Stimulated activated effector memory CD8-positive, alpha-beta T cell treated with anti-CD3 and anti-CD28 coated beads, Interleukin-12 subunit alpha, Interleukin-12 subunit beta, amount 100 ng/mL, for 72 hours (primary cell): ENCODE measurements around the gene C2orf76.
"Not testable (repeated sequence)": the region's sequence is repeated elsewhere in the genome, so short reads cannot be mapped to it uniquely, and the experiment has no call there.

Experiments used
- ATAC-seq: fragments of 150-1000 bp; cut with Tn5 transposase; 2 replicates; pipeline ENCODE4 v1.10.0; 2021
- DNase-seq, 2 donors: peaks; one replicate each; pipeline ENCODE4 v3.0.0; 2021 to 2022; ENCODE audit warnings: low spot score in 2 of 2
- H3K27ac Mint-ChIP-seq: one replicate; pipeline ENCODE4 v1.8.0; 2022; ENCODE audit warnings: mild to moderate bottlenecking, mixed read lengths
- H3K36me3 Mint-ChIP-seq: one replicate; pipeline ENCODE4 v1.8.0; 2022; ENCODE audit warnings: mild to moderate bottlenecking, mixed read lengths
- H3K4me1 Mint-ChIP-seq: one replicate; pipeline ENCODE4 v1.8.0; 2022; ENCODE audit warnings: mixed read lengths
- H3K4me3 Mint-ChIP-seq: one replicate; pipeline ENCODE4 v1.8.0; 2022; ENCODE audit warnings: mild to moderate bottlenecking, mixed read lengths
- H3K9me3 Mint-ChIP-seq: one replicate; pipeline ENCODE4 v1.8.0; 2022; ENCODE audit warnings: mixed read lengths

The C2orf76 gene

GRCh38 chr2:119282146-119282995 is 84.3 kb downstream of the C2orf76 start:
- Mint-ChIP-seq H3K4me3 (no peak overlapping the region), H3K27ac (no peak overlapping the region), H3K9me3 (no peaks in the 10 kb centered on the region), H3K4me1 (peaks cover 6% of the 10 kb centered on the region), H3K36me3 (peaks cover 6% of the 10 kb centered on the region)
- ATAC-seq (no peak), DNase-seq (no peak)

- ATAC-seq = no peak
- no peaks in the 10 kb centered on the region for H3K9me3 Mint-ChIP-seq
These were observed 86.0 kb downstream of the C2orf76 start for GRCh38 chr2:119280680-119281079.

GRCh38 chr2:119279666-119280065 is 87.0 kb downstream of the C2orf76 start:
- H3K27ac Mint-ChIP-seq = no peak overlapping the region
- peaks cover 6% of the 10 kb centered on the region for H3K4me1 Mint-ChIP-seq
- ATAC-seq = no peak
- H3K36me3 Mint-ChIP-seq = no peaks in the 10 kb centered on the region
- no peak overlapping the region for H3K4me3 Mint-ChIP-seq
- DNase-seq = no peak
- no peaks in the 10 kb centered on the region for H3K9me3 Mint-ChIP-seq

More at GRCh38 chr2:119280680-119281079, 86.0 kb downstream of the C2orf76 start:
- H3K27ac Mint-ChIP-seq = no peak overlapping the region
- no peaks in the 10 kb centered on the region for H3K36me3 Mint-ChIP-seq
- H3K4me3 Mint-ChIP-seq = no peak overlapping the region
- no peak for DNase-seq
- H3K4me1 Mint-ChIP-seq = peaks cover 6% of the 10 kb centered on the region

GRCh38 chr2:119278946-119279345 is 87.7 kb downstream of the C2orf76 start:
- no peak overlapping the region for H3K4me3 Mint-ChIP-seq
- H3K27ac Mint-ChIP-seq = no peak overlapping the region
- peaks cover 2% of the 10 kb centered on the region for H3K4me1 Mint-ChIP-seq
- H3K9me3 Mint-ChIP-seq = no peaks in the 10 kb centered on the region
- no peak for DNase-seq
- no peak for ATAC-seq
- no peaks in the 10 kb centered on the region for H3K36me3 Mint-ChIP-seq

GRCh38 chr2:119278385-119278784 is 88.2 kb downstream of the C2orf76 start:
- ATAC-seq, H3K36me3 Mint-ChIP-seq, H3K27ac Mint-ChIP-seq, H3K4me1 Mint-ChIP-seq, H3K4me3 Mint-ChIP-seq, H3K9me3 Mint-ChIP-seq: not testable (repeated sequence)
- DNase-seq = peak in 1 of 2 donors; percentile 2

GRCh38 chr2:119276864-119277263 is 89.8 kb downstream of the C2orf76 start:
- ATAC-seq (no peak), DNase-seq (no peak)
- Mint-ChIP-seq H3K36me3 (no peaks in the 10 kb centered on the region), H3K4me1 (no peaks in the 10 kb centered on the region), H3K4me3 (no peak overlapping the region), H3K9me3 (no peaks in the 10 kb centered on the region), H3K27ac (no peak overlapping the region)

GRCh38 chr2:119267604-119268003 is 99.0 kb downstream of the C2orf76 start:
- DNase-seq (no peak), ATAC-seq (no peak)
- Mint-ChIP-seq H3K4me3 (no peak overlapping the region), H3K36me3 (no peaks in the 10 kb centered on the region), H3K9me3 (no peaks in the 10 kb centered on the region), H3K4me1 (no peaks in the 10 kb centered on the region), H3K27ac (no peak overlapping the region)

GRCh38 chr2:119266091-119266589 is 100.5 kb downstream of the C2orf76 start:
- no peak overlapping the region for H3K4me3 Mint-ChIP-seq
- H3K36me3 Mint-ChIP-seq = no peaks in the 10 kb centered on the region
- ATAC-seq (no peak), DNase-seq (no peak)
- no peak overlapping the region for H3K27ac Mint-ChIP-seq
- H3K9me3 Mint-ChIP-seq = no peaks in the 10 kb centered on the region
- H3K4me1 Mint-ChIP-seq = no peaks in the 10 kb centered on the region

- no peak overlapping the region for H3K27ac Mint-ChIP-seq
- DNase-seq (no peak), ATAC-seq (no peak)
- no peaks in the 10 kb centered on the region for H3K4me1 Mint-ChIP-seq
- no peaks in the 10 kb centered on the region for H3K36me3 Mint-ChIP-seq
- H3K9me3 Mint-ChIP-seq = no peaks in the 10 kb centered on the region
- H3K4me3 Mint-ChIP-seq = no peak overlapping the region
These were observed 101.0 kb downstream of the C2orf76 start for GRCh38 chr2:119265693-119266066.

- peak; percentile 74 for ATAC-seq
- Mint-ChIP-seq H3K4me3 (no peak overlapping the region), H3K36me3 (no peaks in the 10 kb centered on the region), H3K9me3 (no peaks in the 10 kb centered on the region), H3K4me1 (no peaks in the 10 kb centered on the region), H3K27ac (no peak overlapping the region)
- peak; percentile 11 to 63 for DNase-seq
These were observed 101.6 kb downstream of the C2orf76 start for GRCh38 chr2:119264781-119265692.

GRCh38 chr2:119263656-119264055 is 103.0 kb downstream of the C2orf76 start:
- Mint-ChIP-seq H3K36me3 (no peaks in the 10 kb centered on the region), H3K4me1 (no peaks in the 10 kb centered on the region), H3K9me3 (no peaks in the 10 kb centered on the region), H3K27ac (no peak overlapping the region), H3K4me3 (no peak overlapping the region)
- ATAC-seq (no peak), DNase-seq (no peak)

GRCh38 chr2:119263025-119263424 is 103.6 kb downstream of the C2orf76 start:
- no peak overlapping the region for H3K4me3 Mint-ChIP-seq
- no peaks in the 10 kb centered on the region for H3K4me1 Mint-ChIP-seq
- ATAC-seq (no peak), DNase-seq (no peak)
- no peak overlapping the region for H3K27ac Mint-ChIP-seq
- H3K36me3 Mint-ChIP-seq = no peaks in the 10 kb centered on the region
- H3K9me3 Mint-ChIP-seq = no peaks in the 10 kb centered on the region

GRCh38 chr2:119261493-119262225 is 105.0 kb downstream of the C2orf76 start:
- Mint-ChIP-seq H3K36me3 (no peaks in the 10 kb centered on the region), H3K9me3 (no peaks in the 10 kb centered on the region), H3K27ac (no peak overlapping the region), H3K4me3 (no peak overlapping the region), H3K4me1 (no peaks in the 10 kb centered on the region)
- ATAC-seq (no peak), DNase-seq (no peak)

- Mint-ChIP-seq H3K9me3 (no peaks in the 10 kb centered on the region), H3K4me1 (no peaks in the 10 kb centered on the region), H3K4me3 (no peak overlapping the region), H3K27ac (no peak overlapping the region), H3K36me3 (no peaks in the 10 kb centered on the region)
- no peak for DNase-seq
- no peak for ATAC-seq
These were observed 105.8 kb downstream of the C2orf76 start for GRCh38 chr2:119260646-119261492.
